ENCODE results near the gene TTK. TPM values are rescaled to one million over a fixed set of nuclear protein-coding genes. Genes with fewer than 3 reads are reported as not detected.

TTK gene
- total RNA-seq: 10 to 100 TPM in 1 of 2 donors, 1 to 10 TPM in 1; 8.9 to 25.3 TPM

DNA sequence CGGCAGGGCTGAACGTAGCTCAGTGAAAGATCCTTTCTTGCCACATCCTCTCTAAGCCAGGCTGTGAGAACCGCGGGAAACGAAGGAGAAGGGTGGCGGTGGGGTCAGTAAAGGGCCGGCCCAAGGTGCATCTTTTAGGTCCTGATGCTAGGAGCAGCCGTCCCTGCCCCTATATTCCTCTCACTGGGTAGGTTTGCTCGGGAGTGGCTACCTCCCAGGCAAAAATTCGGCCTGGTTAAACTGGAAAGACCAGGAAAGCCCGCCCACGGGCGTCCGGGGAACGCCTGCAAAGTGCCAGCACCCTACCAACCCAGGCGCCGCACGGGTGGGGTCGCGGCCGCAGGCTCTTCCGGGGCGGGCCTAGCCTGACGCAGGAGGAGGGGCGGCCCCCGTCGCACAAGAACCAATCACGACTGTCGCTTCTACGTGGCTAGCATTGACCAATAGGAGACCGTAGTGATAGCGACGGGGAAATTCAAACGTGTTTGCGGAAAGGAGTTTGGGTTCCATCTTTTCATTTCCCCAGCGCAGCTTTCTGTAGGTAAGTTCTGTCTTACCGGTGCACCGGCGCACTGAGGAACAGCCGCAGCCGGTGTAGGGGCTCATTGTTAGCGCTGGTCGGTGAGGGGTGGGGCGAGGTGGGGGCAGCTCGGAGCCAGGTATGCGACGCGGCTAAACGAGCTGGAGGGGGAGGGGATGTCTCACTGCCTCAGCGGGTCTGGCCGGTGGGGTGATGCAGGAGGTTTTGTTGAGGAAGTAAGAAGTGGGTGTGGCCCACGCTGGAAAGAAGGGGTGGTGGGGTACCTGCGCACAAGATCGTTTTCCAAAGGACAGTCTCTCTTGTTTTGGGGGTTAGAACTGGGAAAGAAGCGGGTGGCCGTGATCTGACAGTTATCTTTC is at the start of gene TTK:
Gene TTK, plus strand, starts transcription at position 477 of the 900 bp plus-strand sequence. CDS start 1,195 bp downstream, outside the sequence.
- no peaks in the 10 kb centered on the region for H3K4me1 ChIP-seq
- intact Hi-C loops (cut with DNase I): no loop called here
- H3K9ac ChIP-seq (ENCODE audit: low read depth in 2 of 2, low read length in 2 of 2): peak within 1 kb of the TSS; percentile 87 to 88
- peak; percentile 95 for DNase-seq
- peak within 1 kb of the TSS; percentile 55 for H3K4me3 ChIP-seq
- H3K27ac ChIP-seq: peak within 1 kb of the TSS; percentile 70
- no peaks in the 10 kb centered on the region for H3K27me3 ChIP-seq
- H3K36me3 ChIP-seq: no peaks in the 10 kb centered on the region
- TF ChIP-seq CTCF (IDR thresholded peaks at IDR 0.05): no peak
- no peaks in the 10 kb centered on the region for H3K9me3 ChIP-seq

- Histone ChIP-seq H3K9me3 (no peaks in the 10 kb centered on the region), H3K27me3 (no peaks in the 10 kb centered on the region), H3K4me1 (no peaks in the 10 kb centered on the region), H3K4me3 (no peak overlapping the region), H3K36me3 (no peaks in the 10 kb centered on the region), H3K27ac (no peak overlapping the region), H3K9ac (ENCODE audit: low read depth in 2 of 2, low read length in 2 of 2) (no peak overlapping the region)
- TF ChIP-seq CTCF (IDR thresholded peaks at IDR 0.05): no peak
- no peak for DNase-seq
- intact Hi-C loops (cut with DNase I): loop anchor here (5.0 kb wide), 1 partner anchor 137 kb away; no protein-coding TSS in a partner anchor
These were observed 49.6 kb upstream of the TTK start for GRCh38 chr6:79954849-79955248.

- no peak overlapping the region for H3K27ac ChIP-seq
- TF ChIP-seq CTCF (IDR thresholded peaks at IDR 0.05): no peak
- no peaks in the 10 kb centered on the region for H3K9me3 ChIP-seq
- no peaks in the 10 kb centered on the region for H3K4me1 ChIP-seq
- intact Hi-C loops (cut with DNase I): no loop called here
- H3K27me3 ChIP-seq: no peaks in the 10 kb centered on the region
- H3K36me3 ChIP-seq: no peaks in the 10 kb centered on the region
- DNase-seq: no peak
- no peak overlapping the region for H3K4me3 ChIP-seq
- no peak overlapping the region for H3K9ac ChIP-seq (ENCODE audit: low read depth in 2 of 2, low read length in 2 of 2)
These were observed 39.8 kb upstream of the TTK start for GRCh38 chr6:79964607-79965081.

- intact Hi-C loops (cut with DNase I): no loop called here
These were observed 37.3 kb upstream of the TTK start for GRCh38 chr6:79967178-79967577.

GRCh38 chr6:79969784-79970183 is 34.7 kb upstream of the TTK start:
- H3K27me3 ChIP-seq: no peaks in the 10 kb centered on the region
- no peak overlapping the region for H3K9ac ChIP-seq (ENCODE audit: low read depth in 2 of 2, low read length in 2 of 2)
- H3K4me1 ChIP-seq: no peaks in the 10 kb centered on the region
- no peak overlapping the region for H3K4me3 ChIP-seq
- H3K9me3 ChIP-seq: no peaks in the 10 kb centered on the region
- no peak overlapping the region for H3K27ac ChIP-seq
- no peak for TF ChIP-seq CTCF (IDR thresholded peaks at IDR 0.05)
- no peak for DNase-seq
- intact Hi-C loops (cut with DNase I): no loop called here
- no peaks in the 10 kb centered on the region for H3K36me3 ChIP-seq

More at GRCh38 chr6:79967178-79967577, 37.3 kb upstream of the TTK start:
- no peak for TF ChIP-seq CTCF (IDR thresholded peaks at IDR 0.05)
- Histone ChIP-seq H3K4me3 (no peak overlapping the region), H3K27me3 (no peaks in the 10 kb centered on the region), H3K27ac (no peak overlapping the region), H3K9me3 (no peaks in the 10 kb centered on the region), H3K9ac (ENCODE audit: low read depth in 2 of 2, low read length in 2 of 2) (no peak overlapping the region), H3K4me1 (no peaks in the 10 kb centered on the region), H3K36me3 (no peaks in the 10 kb centered on the region)
- DNase-seq: no peak

Data from colonic mucosa (tissue), 4 donors.